ENCODE data around the gene SLC6A5.

The SLC6A5 gene

DNA sequence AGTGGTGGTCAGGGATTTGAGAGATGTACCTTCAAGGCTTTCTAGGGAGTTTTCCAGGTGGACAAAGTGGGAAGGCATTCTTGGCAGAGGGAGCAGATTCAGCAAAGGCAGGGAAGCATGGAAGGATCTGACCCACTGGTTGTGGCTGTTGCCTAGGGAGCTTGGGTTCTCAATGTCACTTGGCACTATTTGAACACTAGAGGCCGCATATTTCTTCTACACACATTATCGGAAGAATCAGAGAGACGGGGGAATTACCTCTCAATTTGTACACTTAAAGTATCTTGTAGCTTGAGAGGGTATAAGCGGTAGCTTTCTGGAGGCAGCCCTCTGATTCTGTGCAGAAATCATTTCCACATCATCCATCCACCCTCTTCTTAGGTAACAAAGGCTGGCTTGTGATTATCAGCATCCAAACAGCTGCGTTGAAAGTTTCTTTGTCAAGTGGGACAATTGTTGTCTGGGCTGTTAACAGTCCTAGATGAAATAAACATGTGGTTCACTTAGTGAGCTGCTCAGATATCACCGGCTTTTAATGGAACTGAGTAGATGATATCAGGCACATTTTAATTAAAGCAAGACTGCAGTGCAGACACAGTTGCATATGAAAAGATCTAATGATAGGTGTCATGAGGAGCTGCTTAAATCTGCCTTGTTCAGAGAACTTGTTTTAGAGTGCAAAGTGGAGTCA, 72.6 kb downstream of the SLC6A5 start:
- DNase-seq = no peak

DNA sequence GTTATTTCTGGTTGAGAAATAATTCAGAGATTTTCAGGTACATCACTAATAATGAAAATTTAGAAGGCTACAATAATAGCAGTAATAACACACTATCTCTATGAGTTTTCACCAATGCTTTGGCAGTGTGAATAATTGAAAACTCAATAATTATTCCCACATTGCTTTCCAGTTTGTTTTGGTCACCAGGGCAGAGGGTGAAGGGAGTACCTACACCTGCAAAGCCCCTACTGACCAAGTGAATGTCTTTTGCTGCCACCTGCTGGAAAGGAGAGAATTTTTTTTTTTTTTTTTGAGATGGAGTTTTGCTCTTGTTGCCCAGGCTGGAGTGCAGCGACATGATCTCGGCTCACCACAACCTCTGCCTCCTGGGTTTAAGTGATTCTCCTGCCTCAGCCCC, 73.2 kb downstream of the SLC6A5 start:
- no peak for DNase-seq

DNA sequence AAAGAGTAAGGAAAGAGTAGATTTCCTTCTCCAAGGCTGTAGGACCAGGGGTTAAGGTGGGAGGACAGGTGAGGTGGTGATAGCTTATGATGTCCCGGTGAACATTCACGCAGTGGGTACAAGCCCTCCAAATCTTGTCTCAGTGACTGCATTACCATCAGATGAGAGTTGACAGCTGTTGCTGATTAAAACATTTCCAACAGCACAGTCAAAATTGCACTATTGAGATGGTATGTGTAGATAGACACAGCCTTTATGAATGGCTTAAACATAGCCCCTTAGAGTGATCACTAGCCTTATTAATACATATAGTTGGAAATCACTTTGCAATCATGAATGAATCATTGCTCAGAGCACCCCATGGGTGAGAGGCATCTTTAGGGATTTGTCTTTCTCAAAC, 77.2 kb downstream of the SLC6A5 start:
- no peak for DNase-seq

DNA sequence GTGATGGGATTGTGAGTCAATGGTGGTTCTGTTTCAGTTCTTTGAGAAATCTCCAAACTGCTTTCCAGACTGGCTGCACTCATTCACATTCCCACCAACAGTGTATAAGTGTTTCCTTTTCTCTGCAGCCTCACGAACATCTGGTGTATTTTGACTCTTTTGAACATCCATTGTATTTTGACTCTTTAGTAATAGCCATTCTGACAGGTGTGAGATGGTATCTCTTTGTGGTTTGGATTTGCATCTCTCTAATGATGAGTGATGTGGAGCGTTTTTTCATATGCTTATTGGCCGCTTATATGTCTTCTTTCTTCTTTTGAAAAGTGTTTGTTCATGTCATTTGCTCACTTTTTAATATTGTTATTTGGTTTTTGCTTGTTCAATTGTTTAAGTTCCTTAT, 89.4 kb downstream of the SLC6A5 start:
- no peak for DNase-seq

DNA sequence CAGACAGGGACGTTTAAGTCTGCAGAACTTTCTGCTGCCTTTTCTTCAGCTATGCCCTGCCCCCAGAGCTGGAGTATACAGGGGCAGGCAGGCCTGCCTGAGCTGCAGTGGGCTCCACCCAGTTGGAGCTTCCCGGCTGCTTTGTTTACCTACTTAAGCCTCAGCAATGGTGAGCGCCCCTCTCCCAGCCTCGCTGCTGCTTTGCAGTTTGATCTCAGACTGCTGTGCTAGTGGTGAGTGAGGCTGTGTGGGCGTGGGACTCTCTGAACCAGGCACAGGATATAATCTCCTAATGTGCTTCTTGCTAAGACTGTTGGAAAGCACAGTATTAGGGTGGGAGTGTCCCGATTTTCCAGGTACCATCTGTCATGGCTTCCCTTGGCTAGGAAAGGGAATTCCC, 108.5 kb downstream of the SLC6A5 start:
- DNase-seq = no peak

All from activated CD4-positive, alpha-beta T cell treated with anti-CD3 and anti-CD28 coated beads for 48 hours (primary cell).